Panc1 (cell line): Measurements from ENCODE around the gene CD226. TPM values are rescaled to one million over a fixed set of nuclear protein-coding genes. Genes with fewer than 3 reads are reported as not detected.

ENCODE experiments used
- ATAC-seq: fragments of 200-7000 bp; cut with Tn5 transposase; 2 replicates; pipeline ENCODE4 v1.9.1; 2020; ENCODE audit warnings: mild to moderate bottlenecking, moderate library complexity
- BruUV-seq: library from RNA; stranded (reverse); fragments of 400-500 nt; replicated peaks from 2 replicates; lab custom pipeline; 2021; lab: Mats Ljungman, UMichigan
- CTCF ChIA-PET: fragments of 300-600 bp; sonication (Branson Sonifier 250); formaldehyde crosslinking; loops from one replicate; lab custom pipeline; 2022; ENCODE audit warnings: antibody characterized with exemption; lab: Charles Lee
- POLR2A ChIA-PET: fragments of 300-600 bp; sonication (Branson Sonifier 250); formaldehyde crosslinking; loops from one replicate; lab custom pipeline; 2022; ENCODE audit warnings: antibody characterized with exemption; lab: Charles Lee
- DNase-seq: peaks from one replicate; pipeline ENCODE4 v3.0.0-alpha.2; 2010; ENCODE audit warnings: low read depth, low spot score
- H3K27ac ChIP-seq: 2 replicates; pipeline ENCODE4 v1.5.1; 2011; ENCODE audit warnings: mild to moderate bottlenecking, low read length, inconsistent platforms
- H3K27me3 ChIP-seq: fragments of 200-500 bp; sonication (Bioruptor generic); 2 replicates; pipeline ENCODE4 v1.6.0; 2014; ENCODE audit warnings: low read length, inconsistent platforms; ENCODE audit not compliant: control insufficient read depth, insufficient read depth
- H3K36me3 ChIP-seq: fragments of 200-500 bp; sonication (Bioruptor generic); 2 replicates; pipeline ENCODE4 v1.5.1; 2014; ENCODE audit warnings: inconsistent platforms, mild to moderate bottlenecking, low read length, moderate library complexity; ENCODE audit not compliant: control insufficient read depth, insufficient read depth
- H3K4me1 ChIP-seq: 2 replicates; pipeline ENCODE4 v1.5.1; 2011; ENCODE audit warnings: inconsistent platforms, mild to moderate bottlenecking, low read length, moderate library complexity; ENCODE audit not compliant: control insufficient read depth, insufficient read depth
- H3K4me3 ChIP-seq, 2 experiments: 2 replicates each; pipeline ENCODE4 v1.5.1; 2011 to 2012; ENCODE audit warnings: low read depth in 2 of 2, low read length in 2 of 2, mild to moderate bottlenecking in 2 of 2, inconsistent platforms in 1 of 2, moderate library complexity in 1 of 2
- H3K9me3 ChIP-seq: fragments of 200-500 bp; sonication (Bioruptor generic); 2 replicates; pipeline ENCODE4 v1.5.1; 2014; ENCODE audit warnings: low read depth, mild to moderate bottlenecking, inconsistent platforms, low read length, moderate library complexity; ENCODE audit not compliant: control insufficient read depth, insufficient read depth
- CTCF ChIP-seq: fragments of 450-650 bp; IDR thresholded peaks from 2 replicates; pipeline ENCODE4 v1.5.1; 2017; ENCODE audit warnings: mild to moderate bottlenecking
- POLR2AphosphoS5 ChIP-seq: IDR thresholded peaks from 2 replicates; pipeline ENCODE4 v1.6.1; 2012; ENCODE audit warnings: mild to moderate bottlenecking, low read depth, low read length, moderate library complexity
- SIN3A ChIP-seq: IDR thresholded peaks from 2 replicates; pipeline ENCODE4 v1.6.1; 2012; ENCODE audit warnings: low read depth, mild to moderate bottlenecking, low read length, moderate library complexity, borderline replicate concordance; ENCODE audit not compliant: insufficient read depth
- TCF7L2 ChIP-seq: IDR thresholded peaks from 2 replicates; pipeline ENCODE4 v1.6.1; 2011; ENCODE audit warnings: mild to moderate bottlenecking, low read depth, low read length, inconsistent platforms
- in situ Hi-C: cut with HindIII; loops from 2 replicates; pipeline ENCODE4 v1.10.0; 2016; ENCODE audit warnings: low sequenced_read_pairs, low pct_unique_long_range_greater_than_20kb
- intact Hi-C: fragments of 100-400 bp; cut with micrococcal nuclease; formaldehyde crosslinking; loops from one replicate; pipeline ENCODE4 v1.10.0; 2022; ENCODE audit not compliant: unreplicated experiment
- total RNA-seq: library from RNA; stranded (reverse); gene quantifications from one replicate; pipeline ENCODE4 v1.2.1, GENCODE V29; 2021; ENCODE audit not compliant: unreplicated experiment
- TF ChIP-seq, protein P1 (sequence below), 2 experiments: IDR thresholded peaks; 2 replicates each; pipeline ENCODE4 v1.6.1; 2011 to 2012; ENCODE audit warnings: low read depth in 2 of 2, control low read depth in 1 of 2, low read length in 1 of 2, mild to moderate bottlenecking in 1 of 2, moderate library complexity in 1 of 2; ENCODE audit not compliant: insufficient read depth in 1 of 2

Gene CD226
- total RNA-seq, 1 experiment from 2014 or later = 0.95 TPM

- in situ Hi-C loops (no loop called here), intact Hi-C loops (no loop called here)
- H3K36me3 ChIP-seq = no peaks in the 10 kb centered on the region
- BruUV-seq = no TSS peak
- H3K27me3 ChIP-seq = no peaks in the 10 kb centered on the region
- CTCF ChIA-PET = no interaction called here
- no peak for ATAC-seq
- POLR2A ChIA-PET = no interaction called here
- no peak for DNase-seq
- no peak overlapping the region for H3K4me3 ChIP-seq
- H3K4me1 ChIP-seq = no peaks in the 10 kb centered on the region
- TF ChIP-seq CTCF (no peak), POLR2AphosphoS5 (no peak), SIN3A (no peak), TCF7L2 (no peak)
- TF ChIP-seq, protein P1, sequence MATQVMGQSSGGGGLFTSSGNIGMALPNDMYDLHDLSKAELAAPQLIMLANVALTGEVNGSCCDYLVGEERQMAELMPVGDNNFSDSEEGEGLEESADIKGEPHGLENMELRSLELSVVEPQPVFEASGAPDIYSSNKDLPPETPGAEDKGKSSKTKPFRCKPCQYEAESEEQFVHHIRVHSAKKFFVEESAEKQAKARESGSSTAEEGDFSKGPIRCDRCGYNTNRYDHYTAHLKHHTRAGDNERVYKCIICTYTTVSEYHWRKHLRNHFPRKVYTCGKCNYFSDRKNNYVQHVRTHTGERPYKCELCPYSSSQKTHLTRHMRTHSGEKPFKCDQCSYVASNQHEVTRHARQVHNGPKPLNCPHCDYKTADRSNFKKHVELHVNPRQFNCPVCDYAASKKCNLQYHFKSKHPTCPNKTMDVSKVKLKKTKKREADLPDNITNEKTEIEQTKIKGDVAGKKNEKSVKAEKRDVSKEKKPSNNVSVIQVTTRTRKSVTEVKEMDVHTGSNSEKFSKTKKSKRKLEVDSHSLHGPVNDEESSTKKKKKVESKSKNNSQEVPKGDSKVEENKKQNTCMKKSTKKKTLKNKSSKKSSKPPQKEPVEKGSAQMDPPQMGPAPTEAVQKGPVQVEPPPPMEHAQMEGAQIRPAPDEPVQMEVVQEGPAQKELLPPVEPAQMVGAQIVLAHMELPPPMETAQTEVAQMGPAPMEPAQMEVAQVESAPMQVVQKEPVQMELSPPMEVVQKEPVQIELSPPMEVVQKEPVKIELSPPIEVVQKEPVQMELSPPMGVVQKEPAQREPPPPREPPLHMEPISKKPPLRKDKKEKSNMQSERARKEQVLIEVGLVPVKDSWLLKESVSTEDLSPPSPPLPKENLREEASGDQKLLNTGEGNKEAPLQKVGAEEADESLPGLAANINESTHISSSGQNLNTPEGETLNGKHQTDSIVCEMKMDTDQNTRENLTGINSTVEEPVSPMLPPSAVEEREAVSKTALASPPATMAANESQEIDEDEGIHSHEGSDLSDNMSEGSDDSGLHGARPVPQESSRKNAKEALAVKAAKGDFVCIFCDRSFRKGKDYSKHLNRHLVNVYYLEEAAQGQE (IDR thresholded peaks at IDR 0.05; ENCODE audit: insufficient read depth in 1 of 2, low read depth in 2 of 2, low read length in 1 of 2) = no peak
- H3K27ac ChIP-seq = no peak overlapping the region
- H3K9me3 ChIP-seq = no peaks in the 10 kb centered on the region
Observed at GRCh38 chr18:69871363-69871762, 76.3 kb downstream of the CD226 start.

DNA sequence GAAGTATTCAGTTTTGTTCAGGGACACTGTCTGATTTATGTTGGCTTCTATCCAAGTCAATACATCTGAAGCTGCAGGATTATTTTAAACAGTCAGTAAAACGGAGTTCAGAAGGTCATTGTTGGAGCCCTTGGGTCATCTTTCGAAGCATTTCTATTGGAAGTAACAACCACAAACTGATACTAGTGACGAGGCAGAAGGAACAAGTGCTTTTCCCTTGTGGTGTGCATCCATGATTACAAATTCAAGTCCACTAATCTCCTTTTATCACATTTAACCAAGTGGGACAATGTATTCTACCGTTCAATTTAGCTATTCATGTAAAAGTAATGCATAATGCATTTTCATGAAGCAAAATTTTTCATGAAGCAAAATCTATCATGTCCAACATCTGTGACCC is 76.9 kb downstream of the CD226 start:
- in situ Hi-C loops = no loop called here
- intact Hi-C loops = no loop called here
- Histone ChIP-seq H3K4me3 (no peak overlapping the region), H3K27me3 (no peaks in the 10 kb centered on the region), H3K36me3 (no peaks in the 10 kb centered on the region), H3K9me3 (no peaks in the 10 kb centered on the region), H3K27ac (no peak overlapping the region), H3K4me1 (no peaks in the 10 kb centered on the region)
- no peak for ATAC-seq
- DNase-seq = no peak
- ChIA-PET POLR2A (no interaction called here), CTCF (no interaction called here)
- no TSS peak for BruUV-seq
- TF ChIP-seq TCF7L2 (no peak), POLR2AphosphoS5 (no peak), CTCF (no peak)
- TF ChIP-seq, protein P1 (IDR thresholded peaks at IDR 0.05; ENCODE audit: insufficient read depth in 1 of 2, low read depth in 2 of 2, low read length in 1 of 2) = no peak
